CD14-positive monocyte (primary cell): ENCODE measurements around the gene CERS2. TPM values are rescaled to one million over a fixed set of nuclear protein-coding genes. Genes with fewer than 3 reads are reported as not detected.

Experiments used
- DNase-seq, 3 donors: peaks; one replicate each; pipeline ENCODE4 v3.0.0-alpha.2; 2011 to 2022
- H2AFZ ChIP-seq: 2 replicates; pipeline ENCODE4 v1.6.0; 2012; ENCODE audit warnings: mild to moderate bottlenecking, low read depth, low read length, inconsistent platforms; ENCODE audit not compliant: insufficient read depth, poor library complexity, severe bottlenecking
- H3K27ac ChIP-seq, 2 donors: 1 replicate in 1 of 2; 2 replicates in 1 of 2; pipeline ENCODE4 v1.5.1; 2012 to 2013; ENCODE audit warnings: low read length in 2 of 2, control low read depth in 1 of 2, inconsistent platforms in 1 of 2, low read depth in 1 of 2, mild to moderate bottlenecking in 1 of 2
- H3K27me3 ChIP-seq, 2 donors: one replicate each; pipeline versions ENCODE4 v1.6.0 to v1.6.1; 2011 to 2013; ENCODE audit warnings: low read length in 2 of 2; ENCODE audit not compliant: control insufficient read depth in 2 of 2, insufficient read depth in 2 of 2
- H3K36me3 ChIP-seq, 2 donors: replicated peaks in 1 of 2; 1 replicate in 1 of 2; 2 replicates in 1 of 2; pipeline versions ENCODE4 v1.5.1 to v1.6.1; 2012 to 2013; ENCODE audit warnings: low read length in 2 of 2, control low read depth in 1 of 2, inconsistent platforms in 1 of 2, mild to moderate bottlenecking in 1 of 2; ENCODE audit not compliant: insufficient read depth in 2 of 2, control insufficient read depth in 1 of 2
- H3K4me1 ChIP-seq, 2 donors: 1 replicate in 1 of 2; 2 replicates in 1 of 2; pipeline versions ENCODE4 v1.5.1 to v1.6.1; 2012 to 2013; ENCODE audit warnings: low read length in 2 of 2, control low read depth in 1 of 2, inconsistent platforms in 1 of 2, mild to moderate bottlenecking in 1 of 2, moderate library complexity in 1 of 2; ENCODE audit not compliant: insufficient read depth in 2 of 2, control insufficient read depth in 1 of 2
- H3K4me2 ChIP-seq: replicated peaks from 2 replicates; pipeline ENCODE3; 2012; ENCODE audit warnings: low read length, moderate library complexity, mild to moderate bottlenecking; ENCODE audit not compliant: poor library complexity, severe bottlenecking; ENCODE audit errors: extremely low read depth
- H3K4me3 ChIP-seq, 3 experiments: fragments of 200-600 bp in 1 of 3; sonication (generic) in 1 of 3; replicated peaks in 1 of 3; 1 replicate in 2 of 3; 2 replicates in 1 of 3; pipeline ENCODE4 v1.5.1; 2011 to 2013; ENCODE audit warnings: low read length in 3 of 3, mild to moderate bottlenecking in 3 of 3, control low read depth in 2 of 3, low read depth in 2 of 3, inconsistent platforms in 1 of 3, moderate library complexity in 1 of 3
- H3K79me2 ChIP-seq: 2 replicates; pipeline ENCODE4 v1.6.0; 2012; ENCODE audit warnings: mild to moderate bottlenecking, control low read depth, inconsistent platforms, low read length, moderate library complexity; ENCODE audit not compliant: insufficient read depth
- H3K9ac ChIP-seq: 2 replicates; pipeline ENCODE4 v1.6.0; 2017; ENCODE audit warnings: low read length, mild to moderate bottlenecking; ENCODE audit not compliant: insufficient read depth, poor library complexity, severe bottlenecking
- H3K9me3 ChIP-seq, 2 donors: replicated peaks in 1 of 2; 1 replicate in 1 of 2; 2 replicates in 1 of 2; pipeline versions ENCODE4 v1.5.1 to v1.6.1; 2012 to 2013; ENCODE audit warnings: low read length in 2 of 2, control low read depth in 1 of 2; ENCODE audit not compliant: control insufficient read depth in 1 of 2, insufficient read depth in 1 of 2
- H4K20me1 ChIP-seq: 2 replicates; pipeline ENCODE4 v1.6.0; 2012; ENCODE audit warnings: mild to moderate bottlenecking, low read length, control low read depth, moderate library complexity; ENCODE audit not compliant: insufficient read depth
- H3K27ac Mint-ChIP-seq, 7 donors: one replicate each; pipeline ENCODE4 v1.8.0; 2020; ENCODE audit warnings: mild to moderate bottlenecking in 7 of 7, mixed read lengths in 7 of 7, moderate library complexity in 6 of 7, inconsistent platforms in 2 of 7
- H3K27me3 Mint-ChIP-seq, 3 donors: one replicate each; pipeline ENCODE4 v1.8.0; 2021 to 2022; ENCODE audit warnings: low read depth in 3 of 3, mild to moderate bottlenecking in 3 of 3, mixed read lengths in 3 of 3, moderate library complexity in 3 of 3, inconsistent platforms in 1 of 3
- H3K36me3 Mint-ChIP-seq, 2 donors: one replicate each; pipeline ENCODE4 v1.8.0; 2020; ENCODE audit warnings: mixed read lengths in 2 of 2, inconsistent platforms in 1 of 2, mild to moderate bottlenecking in 1 of 2
- H3K4me1 Mint-ChIP-seq: one replicate; pipeline ENCODE4 v1.8.0; 2020; ENCODE audit warnings: mild to moderate bottlenecking, mixed read lengths
- H3K4me3 Mint-ChIP-seq, 2 donors: one replicate each; pipeline ENCODE4 v1.8.0; 2020; ENCODE audit warnings: mild to moderate bottlenecking in 2 of 2, mixed read lengths in 2 of 2, moderate library complexity in 1 of 2
- H3K9me3 Mint-ChIP-seq, 7 donors: one replicate each; pipeline ENCODE4 v1.8.0; 2020 to 2022; ENCODE audit warnings: mixed read lengths in 7 of 7, mild to moderate bottlenecking in 6 of 7, moderate library complexity in 6 of 7, inconsistent platforms in 2 of 7
- CTCF ChIP-seq: fragments of 200-600 bp; IDR thresholded peaks from one replicate; pipeline ENCODE4 v1.8.0; 2022; ENCODE audit warnings: antibody characterized with exemption, mild to moderate bottlenecking
- WGBS: methylation state at CpG from one replicate; pipeline ENCODE4 v1.1.5; 2013; ENCODE audit warnings: missing lambda C conversion rate; ENCODE audit not compliant: insufficient coverage; 5-methylcytosine and 5-hydroxymethylcytosine counted together
- intact Hi-C, 2 donors: fragments of 100-400 bp; cut with micrococcal nuclease; formaldehyde crosslinking; loops; one replicate each; pipeline versions ENCODE4 v1.15.0 to v1.15.1; 2023
- polyA minus RNA-seq: library from RNA; depleted of rRNA, polyadenylated mRNA; stranded (reverse); fragments of >200 nt; gene quantifications from 2 replicates; pipeline ENCODE4 v1.2.3, GENCODE V29; 2012
- polyA plus RNA-seq, 3 donors: library from polyadenylated mRNA; depleted of rRNA in 1 of 3; unstranded in 2 of 3; stranded (reverse) in 1 of 3; fragments of 300-500 nt in 2 of 3; fragments of >200 nt in 1 of 3; fragmentation: Illumina TruSeq in 2 of 3; gene quantifications; 1 replicate in 2 of 3; 2 replicates in 1 of 3; pipeline ENCODE4 v1.2.3, GENCODE V29; 2012 to 2021
- total RNA-seq, 12 experiments: library from RNA in 1 of 12; stranded (reverse) in 1 of 12; fragments of 120-200 nt in 1 of 12; gene quantifications; one replicate each; pipeline ENCODE4 v1.2.4 and lab custom pipeline; 2013 to 2026; ENCODE audit warnings: mixed read lengths in 6 of 12, inconsistent platforms in 1 of 12

The CERS2 gene
- total RNA-seq (2013): 130 TPM
- polyA plus RNA-seq: 100 to 1,000 TPM; 152 to 224 (median 200) TPM
- 49.2 and 91.0 TPM in 2 replicates for polyA minus RNA-seq
- 46.7 to 158 (median 99.5) reads per million in 11 experiments for total RNA-seq (lab: John Stamatoyannopoulos, UW)

- H3K27me3 Mint-ChIP-seq: no peaks in the 10 kb centered on the region
- WGBS: 3% methylated on average over 90 of the region's 106 CpGs
- peak; percentile 66 to 71 (median 68) for DNase-seq
- H3K4me3 Mint-ChIP-seq: peak within 1 kb of the TSS; percentile 86 to 90
- no peaks in the 10 kb centered on the region for H3K27me3 ChIP-seq
- H3K9me3 Mint-ChIP-seq: no peaks in the 10 kb centered on the region
- no peaks in the 10 kb centered on the region for H3K9me3 ChIP-seq
- peak within 1 kb of the TSS; percentile 83 for H3K9ac ChIP-seq
- peaks cover 2 to 7% of the 10 kb centered on the region in 2 donors for H3K36me3 Mint-ChIP-seq
- H3K4me1 Mint-ChIP-seq: peaks cover 84% of the 10 kb centered on the region
- peaks cover 82 to 89% of the 10 kb centered on the region in 2 donors for H3K4me1 ChIP-seq
- intact Hi-C loops: loop anchor here (5.0 to 10.0 kb wide), 4 partner anchors 32 to 210 kb away; partner anchors contain the start of genes SETDB1 (in 2 of the 2), CTSS (in 1 of the 2), MINDY1 (in 1 of the 2) and PRUNE1 (in 1 of the 2)
- peaks cover 67% of the 10 kb centered on the region for H3K79me2 ChIP-seq
- H3K27ac Mint-ChIP-seq: peak within 1 kb of the TSS; percentile 57 to 91 (median 77)
- H3K27ac ChIP-seq: peak within 1 kb of the TSS; percentile 68 to 84
- H4K20me1 ChIP-seq: peaks cover 40% of the 10 kb centered on the region
- no peaks in the 10 kb centered on the region for H3K36me3 ChIP-seq
- peak within 1 kb of the TSS; percentile 98 for H3K4me2 ChIP-seq
- no peak for TF ChIP-seq CTCF
- H2AFZ ChIP-seq: peak within 1 kb of the TSS; percentile 82
- H3K4me3 ChIP-seq: peak within 1 kb of the TSS; percentile 88 to 92 (median 89)
Measured at GRCh38 chr1:150974580-150975478, at the start of gene CERS2. CERS2 (minus strand) TSS chr1:150974835; CDS start chr1:150969090, 5,745 bp downstream.

- H3K4me1 ChIP-seq: peaks cover 9 to 13% of the 10 kb centered on the region in 2 donors
- no peak overlapping the region for H3K27ac Mint-ChIP-seq
Measured at GRCh38 chr1:151013518-151013917, 38.9 kb upstream of the CERS2 start.

More at GRCh38 chr1:151013518-151013917, 38.9 kb upstream of the CERS2 start:
- Histone ChIP-seq H3K9me3 (no peaks in the 10 kb centered on the region), H3K79me2 (peaks cover 15% of the 10 kb centered on the region), H3K27ac (no peak overlapping the region), H3K9ac (no peak overlapping the region), H4K20me1 (no peaks in the 10 kb centered on the region), H3K27me3 (no peaks in the 10 kb centered on the region), H2AFZ (no peak overlapping the region), H3K4me2 (no peak overlapping the region), H3K4me3 (no peak overlapping the region), H3K36me3 (peaks cover 5 to 18% of the 10 kb centered on the region in 2 donors)
- intact Hi-C loops: loop anchor here in 1 of 2 donors (5.0 kb wide), 1 partner anchor 34 kb away; the partner anchor contains the start of gene C1orf56
- no peaks in the 10 kb centered on the region for H3K9me3 Mint-ChIP-seq
- 100% methylated on average over 1 of the region's 2 CpGs for WGBS
- H3K27me3 Mint-ChIP-seq: peaks cover 0 to under 1% (median 0%) of the 10 kb centered on the region in 3 donors
- TF ChIP-seq CTCF: no peak
- no peak overlapping the region for H3K4me3 Mint-ChIP-seq
- DNase-seq: no peak
- peaks cover 16% of the 10 kb centered on the region for H3K4me1 Mint-ChIP-seq
- peaks cover 13 to 22% of the 10 kb centered on the region in 2 donors for H3K36me3 Mint-ChIP-seq
